Measurements from ENCODE around the gene SERTM1. TPM values are rescaled to one million over a fixed set of nuclear protein-coding genes. Genes with fewer than 3 reads are reported as not detected.

SERTM1 gene
- not detected in 3 replicates for total RNA-seq
- long read RNA-seq = 0 reads

- peaks cover 66% of the 10 kb centered on the region for H3K27me3 Mint-ChIP-seq (ENCODE audit: low read depth)
- peaks cover 7% of the 10 kb centered on the region for H3K4me1 Mint-ChIP-seq (ENCODE audit: low read depth)
- no peaks in the 10 kb centered on the region for H3K9me3 Mint-ChIP-seq (ENCODE audit: low read depth)
- peaks cover under 1% of the 10 kb centered on the region for H3K36me3 Mint-ChIP-seq (ENCODE audit: low read depth)
- H3K27ac Mint-ChIP-seq (ENCODE audit: unreplicated experiment) = no peak within 1 kb of the TSS
- peak within 1 kb of the TSS; percentile 48 for H3K4me3 Mint-ChIP-seq (ENCODE audit: unreplicated experiment)
- TF ChIP-seq, protein P1, sequence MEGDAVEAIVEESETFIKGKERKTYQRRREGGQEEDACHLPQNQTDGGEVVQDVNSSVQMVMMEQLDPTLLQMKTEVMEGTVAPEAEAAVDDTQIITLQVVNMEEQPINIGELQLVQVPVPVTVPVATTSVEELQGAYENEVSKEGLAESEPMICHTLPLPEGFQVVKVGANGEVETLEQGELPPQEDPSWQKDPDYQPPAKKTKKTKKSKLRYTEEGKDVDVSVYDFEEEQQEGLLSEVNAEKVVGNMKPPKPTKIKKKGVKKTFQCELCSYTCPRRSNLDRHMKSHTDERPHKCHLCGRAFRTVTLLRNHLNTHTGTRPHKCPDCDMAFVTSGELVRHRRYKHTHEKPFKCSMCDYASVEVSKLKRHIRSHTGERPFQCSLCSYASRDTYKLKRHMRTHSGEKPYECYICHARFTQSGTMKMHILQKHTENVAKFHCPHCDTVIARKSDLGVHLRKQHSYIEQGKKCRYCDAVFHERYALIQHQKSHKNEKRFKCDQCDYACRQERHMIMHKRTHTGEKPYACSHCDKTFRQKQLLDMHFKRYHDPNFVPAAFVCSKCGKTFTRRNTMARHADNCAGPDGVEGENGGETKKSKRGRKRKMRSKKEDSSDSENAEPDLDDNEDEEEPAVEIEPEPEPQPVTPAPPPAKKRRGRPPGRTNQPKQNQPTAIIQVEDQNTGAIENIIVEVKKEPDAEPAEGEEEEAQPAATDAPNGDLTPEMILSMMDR (IDR thresholded peaks at IDR 0.05) = no peak
- no peak for DNase-seq (ENCODE audit: low spot score)
Measured at GRCh38 chr13:36673838-36674326, at the start of gene SERTM1. Gene SERTM1 (plus strand): TSS chr13:36674020. CDS start chr13:36695079, 21,059 bp downstream.

DNA sequence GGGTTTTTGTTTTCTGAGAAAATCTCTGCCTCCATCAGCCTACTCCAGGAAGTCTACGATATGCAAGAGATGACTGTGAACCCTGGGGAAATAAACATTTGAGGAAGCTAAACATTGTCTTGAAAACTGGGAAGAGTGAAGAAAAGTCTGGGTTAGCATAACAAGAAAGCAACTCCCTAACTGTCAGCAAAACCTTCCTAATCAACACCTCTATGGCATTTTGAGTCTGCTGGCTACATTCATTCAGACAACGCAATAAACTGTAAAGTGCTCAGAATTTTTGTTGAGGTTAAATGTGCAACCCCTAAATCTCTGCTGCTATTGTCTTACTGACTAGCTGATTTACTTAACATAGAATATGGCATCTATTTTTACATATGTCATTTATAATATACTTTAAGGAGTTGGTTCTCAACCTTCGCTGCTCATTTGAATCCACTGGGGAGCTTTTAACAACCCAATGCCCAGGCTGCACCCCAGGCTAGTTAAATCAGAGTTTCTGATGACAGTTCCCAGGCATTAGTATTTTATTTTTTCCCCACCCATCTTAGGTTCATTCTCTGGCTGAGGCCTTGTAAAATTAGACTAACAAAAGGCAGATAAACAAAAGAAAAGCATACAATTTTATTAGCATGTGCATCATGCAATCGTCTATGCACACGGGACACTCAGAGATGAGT, 45.3 kb upstream of the SERTM1 start:
- DNase-seq (ENCODE audit: low spot score) = no peak
- H3K36me3 Mint-ChIP-seq (ENCODE audit: low read depth) = no peaks in the 10 kb centered on the region
- TF ChIP-seq, protein P1 (IDR thresholded peaks at IDR 0.05) = no peak
- no peaks in the 10 kb centered on the region for H3K4me1 Mint-ChIP-seq (ENCODE audit: low read depth)
- no peaks in the 10 kb centered on the region for H3K27me3 Mint-ChIP-seq (ENCODE audit: low read depth)
- H3K9me3 Mint-ChIP-seq (ENCODE audit: low read depth) = no peaks in the 10 kb centered on the region
- no peak overlapping the region for H3K27ac Mint-ChIP-seq (ENCODE audit: unreplicated experiment)
- H3K4me3 Mint-ChIP-seq (ENCODE audit: unreplicated experiment) = no peak overlapping the region

DNA sequence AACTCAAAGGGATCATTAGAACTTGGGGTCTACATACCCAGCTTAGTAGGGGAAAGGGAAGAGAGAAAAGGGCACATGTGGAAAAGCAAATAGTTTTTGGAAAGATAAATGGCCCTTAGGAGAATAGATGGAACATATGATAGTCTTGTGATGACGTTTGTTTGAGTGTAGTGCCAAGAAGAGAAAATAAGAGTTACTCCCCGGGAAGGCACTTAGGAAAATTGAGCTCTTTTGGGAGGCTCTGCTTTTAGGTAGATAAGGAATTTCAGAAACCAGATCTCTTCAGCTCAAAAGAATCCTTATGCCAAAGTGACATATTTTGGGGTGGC, 44.8 kb upstream of the SERTM1 start:
- H3K4me3 Mint-ChIP-seq (ENCODE audit: unreplicated experiment) = no peak overlapping the region
- H3K9me3 Mint-ChIP-seq (ENCODE audit: low read depth) = no peaks in the 10 kb centered on the region
- no peak overlapping the region for H3K27ac Mint-ChIP-seq (ENCODE audit: unreplicated experiment)
- no peaks in the 10 kb centered on the region for H3K36me3 Mint-ChIP-seq (ENCODE audit: low read depth)
- no peak for DNase-seq (ENCODE audit: low spot score)
- H3K27me3 Mint-ChIP-seq (ENCODE audit: low read depth) = no peaks in the 10 kb centered on the region
- TF ChIP-seq, protein P1 (IDR thresholded peaks at IDR 0.05) = no peak
- no peaks in the 10 kb centered on the region for H3K4me1 Mint-ChIP-seq (ENCODE audit: low read depth)

DNA sequence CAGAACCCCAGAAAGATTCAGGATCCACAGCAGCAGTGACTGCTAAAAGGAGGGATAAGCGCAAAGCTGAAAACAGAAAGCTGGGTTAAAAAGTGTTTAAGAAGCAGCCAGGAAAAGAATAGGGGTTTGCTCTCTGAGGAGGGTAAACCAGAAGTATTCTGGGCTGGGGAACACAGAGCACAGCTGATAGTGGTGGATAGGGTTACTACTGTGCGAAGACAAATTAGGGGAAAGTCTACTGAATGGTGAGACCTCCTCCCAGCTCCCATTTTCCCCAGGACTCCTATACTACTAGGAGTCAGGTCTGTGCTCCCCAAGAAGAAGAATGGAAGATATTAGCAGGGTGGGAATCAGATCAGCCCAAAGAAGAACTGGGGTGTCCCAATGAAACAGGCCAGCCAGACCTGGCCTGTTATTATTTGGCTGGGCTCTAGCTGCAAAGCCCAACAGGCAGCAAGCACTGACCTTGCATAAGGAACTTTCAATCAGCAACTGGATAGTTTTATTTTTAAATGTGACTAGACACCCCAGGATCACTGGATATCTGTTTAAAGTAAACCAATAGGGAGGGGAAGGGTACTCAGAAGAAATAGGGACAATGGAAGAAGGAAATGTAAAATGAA, 43.5 kb upstream of the SERTM1 start:
- Mint-ChIP-seq H3K27me3 (ENCODE audit: low read depth) (no peaks in the 10 kb centered on the region), H3K9me3 (ENCODE audit: low read depth) (no peaks in the 10 kb centered on the region), H3K4me3 (ENCODE audit: unreplicated experiment) (no peak overlapping the region), H3K4me1 (ENCODE audit: low read depth) (no peaks in the 10 kb centered on the region), H3K27ac (ENCODE audit: unreplicated experiment) (no peak overlapping the region), H3K36me3 (ENCODE audit: low read depth) (no peaks in the 10 kb centered on the region)
- TF ChIP-seq, protein P1 (IDR thresholded peaks at IDR 0.05) = no peak
- no peak for DNase-seq (ENCODE audit: low spot score)

- H3K4me1 Mint-ChIP-seq (ENCODE audit: low read depth) = no peaks in the 10 kb centered on the region
- DNase-seq (ENCODE audit: low spot score) = no peak
- peaks cover 8% of the 10 kb centered on the region for H3K27me3 Mint-ChIP-seq (ENCODE audit: low read depth)
- peaks cover 1% of the 10 kb centered on the region for H3K36me3 Mint-ChIP-seq (ENCODE audit: low read depth)
- TF ChIP-seq, protein P1 (IDR thresholded peaks at IDR 0.05) = no peak
- no peak overlapping the region for H3K4me3 Mint-ChIP-seq (ENCODE audit: unreplicated experiment)
- no peak overlapping the region for H3K27ac Mint-ChIP-seq (ENCODE audit: unreplicated experiment)
- peaks cover 11% of the 10 kb centered on the region for H3K9me3 Mint-ChIP-seq (ENCODE audit: low read depth)
Measured at GRCh38 chr13:36639610-36640009, 34.2 kb upstream of the SERTM1 start.

All from chondrocyte (in vitro differentiated cells).